Peyer's patch (tissue), 4 donors: Measurements from ENCODE around the gene TGM3.

ENCODE experiments used
- POLR2A ChIP-seq, 2 donors: fragments of 450-650 bp; IDR thresholded peaks; one replicate each; pipeline ENCODE4 v1.5.1; 2017; ENCODE audit warnings: antibody characterized with exemption in 2 of 2, mild to moderate bottlenecking in 2 of 2, moderate library complexity in 2 of 2
- TF ChIP-seq, protein P1 (sequence below), 6 experiments: fragments of 450-650 bp in 4 of 6; fragments of 200-600 bp in 2 of 6; sonication (generic) in 1 of 6; IDR thresholded peaks; one replicate each; pipeline ENCODE4 v1.5.1; 2017 to 2019; ENCODE audit warnings: antibody characterized with exemption in 6 of 6, mild to moderate bottlenecking in 3 of 6, moderate library complexity in 1 of 6

DNA sequence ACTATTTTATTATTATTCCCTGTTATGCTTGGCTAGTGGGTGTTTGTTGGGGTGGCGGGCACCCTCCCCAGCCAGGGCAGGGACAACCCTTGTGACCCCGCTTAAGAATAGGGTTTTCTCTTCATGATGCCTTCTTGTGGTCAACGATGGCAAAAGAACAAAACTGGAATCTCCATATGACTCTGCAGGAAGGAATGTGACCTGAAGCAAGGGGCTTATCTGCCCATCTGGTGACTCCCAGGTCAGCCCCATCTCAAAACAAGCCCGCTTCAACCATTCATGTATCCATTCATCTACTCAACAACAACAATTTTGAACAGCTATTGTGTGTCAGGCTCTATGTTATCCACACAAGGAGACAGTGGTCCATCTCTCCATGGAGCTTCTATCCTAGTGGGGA lies 54.0 kb downstream of the TGM3 start:
- TF ChIP-seq, protein P1, sequence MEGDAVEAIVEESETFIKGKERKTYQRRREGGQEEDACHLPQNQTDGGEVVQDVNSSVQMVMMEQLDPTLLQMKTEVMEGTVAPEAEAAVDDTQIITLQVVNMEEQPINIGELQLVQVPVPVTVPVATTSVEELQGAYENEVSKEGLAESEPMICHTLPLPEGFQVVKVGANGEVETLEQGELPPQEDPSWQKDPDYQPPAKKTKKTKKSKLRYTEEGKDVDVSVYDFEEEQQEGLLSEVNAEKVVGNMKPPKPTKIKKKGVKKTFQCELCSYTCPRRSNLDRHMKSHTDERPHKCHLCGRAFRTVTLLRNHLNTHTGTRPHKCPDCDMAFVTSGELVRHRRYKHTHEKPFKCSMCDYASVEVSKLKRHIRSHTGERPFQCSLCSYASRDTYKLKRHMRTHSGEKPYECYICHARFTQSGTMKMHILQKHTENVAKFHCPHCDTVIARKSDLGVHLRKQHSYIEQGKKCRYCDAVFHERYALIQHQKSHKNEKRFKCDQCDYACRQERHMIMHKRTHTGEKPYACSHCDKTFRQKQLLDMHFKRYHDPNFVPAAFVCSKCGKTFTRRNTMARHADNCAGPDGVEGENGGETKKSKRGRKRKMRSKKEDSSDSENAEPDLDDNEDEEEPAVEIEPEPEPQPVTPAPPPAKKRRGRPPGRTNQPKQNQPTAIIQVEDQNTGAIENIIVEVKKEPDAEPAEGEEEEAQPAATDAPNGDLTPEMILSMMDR (IDR thresholded peaks at IDR 0.05) = no peak
- TF ChIP-seq POLR2A (IDR thresholded peaks at IDR 0.05) = no peak
